Coronary artery (tissue), 2 donors: Measurements from ENCODE around the gene TFCP2L1.
"Not testable (repeated sequence)": the region's sequence is repeated elsewhere in the genome, so short reads cannot be mapped to it uniquely, and the experiment has no call there.

Experiments used
- DNase-seq: peaks from one replicate; pipeline ENCODE4 v3.0.0-alpha.2; 2017; ENCODE audit warnings: low spot score
- H3K27ac ChIP-seq, 2 donors: fragments of 200-600 bp; sonication (generic); one replicate each; pipeline ENCODE4 v1.5.1; 2016 to 2019
- H3K4me3 ChIP-seq: fragments of 200-600 bp; sonication (generic); 2 replicates; pipeline ENCODE4 v1.5.1; 2016; ENCODE audit warnings: mild to moderate bottlenecking, moderate library complexity
- CTCF ChIP-seq: fragments of 200-600 bp; sonication (generic); IDR thresholded peaks from one replicate; pipeline ENCODE4 v1.5.1; 2019; ENCODE audit warnings: antibody characterized with exemption

TFCP2L1 gene

GRCh38 chr2:121324601-121325000 lies 39.6 kb upstream of the TFCP2L1 start:
- TF ChIP-seq CTCF: no peak
- no peak for DNase-seq
- no peak overlapping the region for H3K4me3 ChIP-seq
- no peak overlapping the region for H3K27ac ChIP-seq

DNA sequence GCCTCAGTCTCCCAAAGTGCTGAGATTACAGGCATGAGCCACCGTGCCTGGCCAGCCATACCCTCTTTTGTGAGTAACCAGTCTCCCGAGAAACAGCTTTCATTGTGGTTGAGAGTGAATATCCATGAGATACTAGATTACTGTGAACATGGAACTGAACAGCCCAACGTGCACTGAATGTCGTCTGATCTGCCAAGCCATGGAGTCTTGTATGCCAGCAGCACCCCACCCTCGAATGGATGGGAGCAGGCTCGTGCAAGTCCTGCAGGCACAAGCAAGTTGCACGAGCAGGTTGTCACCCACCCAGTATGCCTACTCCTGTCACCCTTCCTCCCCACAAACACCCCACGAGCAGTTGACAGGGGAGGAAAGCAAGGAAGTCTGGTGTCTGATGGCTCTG lies 36.5 kb upstream of the TFCP2L1 start:
- TF ChIP-seq CTCF: no peak
- Histone ChIP-seq H3K27ac (no peak overlapping the region), H3K4me3 (no peak overlapping the region)
- DNase-seq: no peak

DNA sequence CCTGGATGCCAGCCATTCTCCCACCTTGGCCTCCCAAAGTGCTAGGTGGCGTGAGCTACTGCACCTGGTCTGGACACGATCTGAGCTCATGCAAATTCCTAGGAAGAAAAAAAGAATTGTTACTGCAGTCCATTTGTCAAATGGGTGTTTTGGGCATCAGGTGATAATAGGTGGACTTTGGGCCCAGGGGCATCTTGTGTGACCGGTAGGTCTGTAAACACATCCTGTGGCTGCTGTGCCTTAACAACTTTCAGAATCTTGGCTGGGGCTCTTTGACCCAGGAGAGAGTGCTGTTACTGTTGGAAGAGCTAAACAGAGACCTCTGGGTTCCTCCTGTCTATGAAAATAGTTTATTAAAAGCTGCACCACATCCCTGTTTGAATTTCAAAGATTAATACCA lies 34.9 kb upstream of the TFCP2L1 start:
- DNase-seq: no peak
- Histone ChIP-seq H3K27ac (no peak overlapping the region), H3K4me3 (no peak overlapping the region)
- TF ChIP-seq CTCF: no peak

GRCh38 chr2:121316986-121317385 lies 32.0 kb upstream of the TFCP2L1 start:
- no peak overlapping the region for H3K4me3 ChIP-seq
- DNase-seq: no peak
- TF ChIP-seq CTCF: no peak
- no peak overlapping the region for H3K27ac ChIP-seq

DNA sequence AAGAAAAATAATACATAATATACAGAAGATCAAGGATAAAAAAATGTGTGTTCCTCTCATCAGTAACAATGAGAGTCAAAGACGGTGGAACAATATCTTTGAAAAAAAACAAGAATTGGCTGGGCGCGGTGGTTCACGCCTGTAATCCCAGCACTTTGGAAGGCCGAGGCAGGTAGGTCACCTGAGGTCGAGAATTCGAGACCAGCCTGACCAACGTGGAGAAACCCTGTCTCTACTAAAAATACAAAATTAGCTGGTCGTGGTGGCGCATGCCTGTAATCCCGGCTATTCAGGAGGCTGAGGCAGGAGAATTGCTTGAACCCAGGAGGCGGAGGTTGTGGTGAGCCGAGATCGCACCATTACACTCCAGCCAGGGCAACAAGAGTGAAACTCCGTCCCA lies 28.7 kb upstream of the TFCP2L1 start:
- not testable (repeated sequence) for DNase-seq, H3K27ac ChIP-seq, H3K4me3 ChIP-seq

DNA sequence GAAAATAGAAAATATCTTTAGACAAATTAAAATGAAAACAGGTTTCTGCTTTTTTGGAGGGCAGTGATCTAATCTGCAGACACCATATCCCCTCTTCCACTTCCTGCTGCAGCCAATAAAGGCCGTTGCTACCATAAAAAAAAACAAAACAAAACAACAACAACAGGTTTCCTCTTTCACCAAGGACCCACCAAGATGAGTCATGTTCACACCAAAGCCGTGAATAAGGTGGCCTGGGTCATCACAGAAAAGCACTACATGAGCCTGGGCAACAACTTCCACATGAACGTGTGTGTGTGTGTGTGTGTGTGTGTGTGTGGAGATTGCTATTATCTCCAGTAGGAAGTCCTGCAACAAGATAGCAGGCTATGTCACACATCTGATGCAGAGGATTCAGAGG lies 24.8 kb upstream of the TFCP2L1 start:
- TF ChIP-seq CTCF: no peak
- H3K27ac ChIP-seq: no peak overlapping the region
- H3K4me3 ChIP-seq: no peak overlapping the region
- no peak for DNase-seq

DNA sequence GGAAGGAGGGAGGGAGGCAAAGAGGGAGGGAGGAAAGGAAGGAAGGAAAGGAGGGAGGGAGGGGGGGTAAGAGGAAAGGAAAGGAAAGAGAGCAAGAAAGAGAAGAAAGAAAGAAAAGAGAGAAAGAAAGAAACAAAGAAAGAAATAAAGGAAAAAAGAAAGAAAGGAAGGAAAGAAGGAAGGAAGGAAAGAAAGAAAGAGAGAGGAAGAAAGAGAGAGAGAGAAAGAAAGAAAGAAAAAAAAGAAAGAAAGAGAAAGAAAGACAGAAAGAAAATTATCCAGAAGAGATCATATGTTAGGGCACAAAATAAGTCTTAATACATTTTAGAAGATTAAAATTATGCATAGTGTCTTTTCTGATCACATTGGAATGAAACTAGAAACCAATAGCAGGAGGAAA lies 24.3 kb upstream of the TFCP2L1 start:
- Histone ChIP-seq H3K27ac (no peak overlapping the region), H3K4me3 (no peak overlapping the region)
- TF ChIP-seq CTCF: no peak
- no peak for DNase-seq

DNA sequence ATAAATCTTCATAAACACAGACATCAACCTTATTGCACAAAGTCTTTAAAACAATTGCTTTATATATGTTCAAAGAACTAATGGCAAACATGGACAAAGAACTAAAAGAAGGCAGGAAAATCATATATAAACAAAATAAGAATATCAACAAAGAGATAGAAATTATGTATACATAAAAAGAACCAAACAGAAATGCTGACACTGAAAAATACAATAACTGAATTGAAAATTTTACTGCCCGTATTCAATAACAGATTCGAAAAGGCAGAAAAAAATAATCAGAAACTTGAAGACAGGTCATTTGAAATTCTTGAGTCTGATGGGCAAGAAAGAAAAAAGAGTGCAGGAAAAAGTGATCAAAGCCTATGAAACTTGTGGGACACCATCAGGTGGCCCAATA lies 22.0 kb upstream of the TFCP2L1 start:
- Histone ChIP-seq H3K4me3 (no peak overlapping the region), H3K27ac (no peak overlapping the region)
- no peak for DNase-seq
- no peak for TF ChIP-seq CTCF
